SH-SY5Y (cell line): Measurements from ENCODE around the gene MICU2.

ENCODE experiments used
- GATA2 ChIP-seq: IDR thresholded peaks from 2 replicates; pipeline ENCODE4 v1.6.1; 2011; ENCODE audit warnings: mild to moderate bottlenecking, low read depth, low read length
- GATA3 ChIP-seq: IDR thresholded peaks from 2 replicates; pipeline ENCODE4 v1.6.1; 2011; ENCODE audit warnings: low read depth, mild to moderate bottlenecking, low read length, moderate library complexity

- TF ChIP-seq GATA3: no peak
- peak; percentile 95 for TF ChIP-seq GATA2
Observed at GRCh38 chr13:21530656-21531055, 73.3 kb downstream of the MICU2 start.
